Testis (tissue), 3 donors: ENCODE results near the gene LIN7A. TPM values are rescaled to one million over a fixed set of nuclear protein-coding genes. Genes with fewer than 3 reads are reported as not detected.

Experiments used
- DNase-seq: peaks from one replicate; pipeline ENCODE4 v3.0.0-alpha.2; 2019
- H3K27ac ChIP-seq, 2 donors: fragments of 200-600 bp; sonication (generic); one replicate each; pipeline ENCODE4 v1.5.1; 2019
- H3K27me3 ChIP-seq: fragments of 200-600 bp; sonication (generic); one replicate; pipeline ENCODE4 v1.5.1; 2019
- H3K36me3 ChIP-seq: fragments of 200-600 bp; sonication (generic); one replicate; pipeline ENCODE4 v1.5.1; 2017; ENCODE audit warnings: low read depth; ENCODE audit errors: missing control alignments
- H3K4me1 ChIP-seq: fragments of 200-600 bp; sonication (generic); one replicate; pipeline ENCODE4 v1.5.1; 2019
- H3K4me3 ChIP-seq, 2 donors: fragments of 200-600 bp; sonication (generic); one replicate each; pipeline ENCODE4 v1.5.1; 2017 to 2019
- H3K9me3 ChIP-seq: fragments of 200-600 bp; sonication (generic); one replicate; pipeline ENCODE4 v1.5.1; 2017
- CTCF ChIP-seq, 3 experiments: fragments of 450-650 bp in 2 of 3; fragments of 200-600 bp in 1 of 3; sonication (generic) in 1 of 3; IDR thresholded peaks; one replicate each; pipeline ENCODE4 v1.5.1; 2016 to 2019; ENCODE audit warnings: antibody characterized with exemption in 3 of 3, mild to moderate bottlenecking in 2 of 3, moderate library complexity in 1 of 3
- POLR2A ChIP-seq: fragments of 450-650 bp; IDR thresholded peaks from one replicate; pipeline ENCODE4 v1.6.1; 2017; ENCODE audit warnings: antibody characterized with exemption, mild to moderate bottlenecking, moderate library complexity
- WGBS, 2 donors: methylation state at CpG; one replicate each; pipeline ENCODE4 v1.1.5; 2018; 5-methylcytosine and 5-hydroxymethylcytosine counted together
- intact Hi-C: fragments of 100-400 bp; cut with DNase I; formaldehyde crosslinking; loops from one replicate; pipeline ENCODE4 v1.15.1; 2023; ENCODE audit warnings: low total_unique reads
- polyA plus RNA-seq: library from polyadenylated mRNA; stranded (reverse); fragments of 350-450 nt; fragmentation: Illumina TruSeq; extraction: RNeasy Lipid Tissue Mini Kit (QIAGEN cat#74804); gene quantifications from one replicate; pipeline ENCODE4 v1.2.3, GENCODE V29; 2014; ENCODE audit warnings: low read depth, low replicate concordance; ENCODE audit not compliant: insufficient read depth
- total RNA-seq, 2 donors: library from RNA; depleted of rRNA; stranded (reverse); fragments of >200 nt; gene quantifications; one replicate each; pipeline ENCODE4 v1.2.3, GENCODE V29; 2016

Gene LIN7A
- total and polyA plus RNA-seq, 3 donors from 2014 or later, result 5.8 to 48.6 (median 12.0) TPM

GRCh38 chr12:80761838-80762237, 175.9 kb downstream of the LIN7A start:
- TF ChIP-seq POLR2A, result no peak
- no peak for TF ChIP-seq CTCF (IDR thresholded peaks at IDR 0.05)
- 67 to 92% methylated on average over 5 of the region's 5 CpGs for WGBS, 2 donors
- Histone ChIP-seq H3K36me3 (no peaks in the 10 kb centered on the region), H3K27me3 (no peaks in the 10 kb centered on the region), H3K4me1 (no peaks in the 10 kb centered on the region), H3K4me3 (no peak overlapping the region), H3K27ac (no peak overlapping the region), H3K9me3 (no peaks in the 10 kb centered on the region)
- no peak for DNase-seq
- intact Hi-C loops, result no loop called here

GRCh38 chr12:80756875-80757274, 180.9 kb downstream of the LIN7A start:
- Histone ChIP-seq H3K36me3 (no peaks in the 10 kb centered on the region), H3K27me3 (no peaks in the 10 kb centered on the region), H3K4me1 (no peaks in the 10 kb centered on the region), H3K4me3 (no peak overlapping the region), H3K27ac (no peak overlapping the region), H3K9me3 (no peaks in the 10 kb centered on the region)
- 85 to 89% methylated on average over 1 of the region's 1 CpG for WGBS, 2 donors
- TF ChIP-seq POLR2A (no peak), CTCF (IDR thresholded peaks at IDR 0.05) (no peak)
- no peak for DNase-seq
- intact Hi-C loops, result no loop called here

- Histone ChIP-seq H3K4me3 (no peak overlapping the region), H3K9me3 (no peaks in the 10 kb centered on the region), H3K27ac (no peak overlapping the region), H3K27me3 (no peaks in the 10 kb centered on the region), H3K4me1 (no peaks in the 10 kb centered on the region), H3K36me3 (no peaks in the 10 kb centered on the region)
- TF ChIP-seq POLR2A, result no peak
- no peak for TF ChIP-seq CTCF (IDR thresholded peaks at IDR 0.05)
- no peak for DNase-seq
- WGBS, 2 donors, result 84 to 89% methylated on average over 3 of the region's 3 CpGs
- intact Hi-C loops, result no loop called here
These were observed 183.5 kb downstream of the LIN7A start for GRCh38 chr12:80754274-80754673.

- H3K27me3 ChIP-seq, result no peaks in the 10 kb centered on the region
- no peak for DNase-seq
- H3K36me3 ChIP-seq, result no peaks in the 10 kb centered on the region
- intact Hi-C loops, result no loop called here
- H3K27ac ChIP-seq, result no peak overlapping the region
- no peak overlapping the region for H3K4me3 ChIP-seq
- TF ChIP-seq CTCF (IDR thresholded peaks at IDR 0.05) (no peak), POLR2A (no peak)
- H3K9me3 ChIP-seq, result no peaks in the 10 kb centered on the region
- H3K4me1 ChIP-seq, result no peaks in the 10 kb centered on the region
These were observed 185.3 kb downstream of the LIN7A start for GRCh38 chr12:80752464-80752863.

GRCh38 chr12:80749456-80749855, 188.3 kb downstream of the LIN7A start:
- no peaks in the 10 kb centered on the region for H3K27me3 ChIP-seq
- TF ChIP-seq POLR2A (no peak), CTCF (IDR thresholded peaks at IDR 0.05) (no peak)
- no peaks in the 10 kb centered on the region for H3K4me1 ChIP-seq
- H3K27ac ChIP-seq, result no peak overlapping the region
- intact Hi-C loops, result no loop called here
- H3K4me3 ChIP-seq, result no peak overlapping the region
- DNase-seq, result no peak
- no peaks in the 10 kb centered on the region for H3K36me3 ChIP-seq
- 54% methylated on average over 2 of the region's 2 CpGs for WGBS, 2 donors
- H3K9me3 ChIP-seq, result no peaks in the 10 kb centered on the region
